ENCODE measurements around the gene DSTYK. TPM values are rescaled to one million over a fixed set of nuclear protein-coding genes. Genes with fewer than 3 reads are reported as not detected.
"Not testable (repeated sequence)": the region's sequence is repeated elsewhere in the genome, so short reads cannot be mapped to it uniquely, and the experiment has no call there.

The DSTYK gene
- total RNA-seq, 1 donor from 2014 or later, result 9.2 TPM

- no peak for TF ChIP-seq CTCF (IDR thresholded peaks at IDR 0.05; ENCODE audit: partially characterized antibody, unreplicated experiment)
- no peak overlapping the region for H3K27ac Mint-ChIP-seq (ENCODE audit: unreplicated experiment)
- H3K4me1 Mint-ChIP-seq (ENCODE audit: low read depth, unreplicated experiment), result peaks cover 31% of the 10 kb centered on the region
- no peaks in the 10 kb centered on the region for H3K27me3 Mint-ChIP-seq (ENCODE audit: unreplicated experiment)
- no peaks in the 10 kb centered on the region for H3K36me3 Mint-ChIP-seq (ENCODE audit: unreplicated experiment)
- no peak for DNase-seq
- H3K4me3 Mint-ChIP-seq (ENCODE audit: unreplicated experiment), result no peak overlapping the region
- peaks cover 4% of the 10 kb centered on the region for H3K9me3 Mint-ChIP-seq (ENCODE audit: unreplicated experiment)
These were observed 25.5 kb upstream of the DSTYK start for GRCh38 chr1:205236951-205237475.

GRCh38 chr1:205236526-205236925 is 25.0 kb upstream of the DSTYK start:
- no peak overlapping the region for H3K27ac Mint-ChIP-seq (ENCODE audit: unreplicated experiment)
- peaks cover 31% of the 10 kb centered on the region for H3K4me1 Mint-ChIP-seq (ENCODE audit: low read depth, unreplicated experiment)
- H3K36me3 Mint-ChIP-seq (ENCODE audit: unreplicated experiment), result no peaks in the 10 kb centered on the region
- H3K4me3 Mint-ChIP-seq (ENCODE audit: unreplicated experiment), result peak overlapping the region; percentile 13
- H3K27me3 Mint-ChIP-seq (ENCODE audit: unreplicated experiment), result no peaks in the 10 kb centered on the region
- no peak for DNase-seq
- peaks cover 4% of the 10 kb centered on the region for H3K9me3 Mint-ChIP-seq (ENCODE audit: unreplicated experiment)
- TF ChIP-seq CTCF (IDR thresholded peaks at IDR 0.05; ENCODE audit: partially characterized antibody, unreplicated experiment), result no peak

- Mint-ChIP-seq H3K27ac (ENCODE audit: unreplicated experiment) (no peak overlapping the region), H3K4me3 (ENCODE audit: unreplicated experiment) (no peak overlapping the region)
These were observed 24.4 kb upstream of the DSTYK start for GRCh38 chr1:205235951-205236350.

GRCh38 chr1:205233986-205234385 is 22.5 kb upstream of the DSTYK start:
- not testable (repeated sequence) for H3K9me3 Mint-ChIP-seq (ENCODE audit: unreplicated experiment); H3K27ac Mint-ChIP-seq (ENCODE audit: unreplicated experiment); H3K4me3 Mint-ChIP-seq (ENCODE audit: unreplicated experiment); H3K27me3 Mint-ChIP-seq (ENCODE audit: unreplicated experiment); H3K36me3 Mint-ChIP-seq (ENCODE audit: unreplicated experiment); DNase-seq
- H3K4me1 Mint-ChIP-seq (ENCODE audit: low read depth, unreplicated experiment), result peaks cover 28% of the 10 kb centered on the region

More at GRCh38 chr1:205235951-205236350, 24.4 kb upstream of the DSTYK start:
- TF ChIP-seq CTCF (IDR thresholded peaks at IDR 0.05; ENCODE audit: partially characterized antibody, unreplicated experiment), result no peak
- no peaks in the 10 kb centered on the region for H3K36me3 Mint-ChIP-seq (ENCODE audit: unreplicated experiment)
- no peak for DNase-seq
- no peaks in the 10 kb centered on the region for H3K27me3 Mint-ChIP-seq (ENCODE audit: unreplicated experiment)
- peaks cover 4% of the 10 kb centered on the region for H3K9me3 Mint-ChIP-seq (ENCODE audit: unreplicated experiment)
- peaks cover 31% of the 10 kb centered on the region for H3K4me1 Mint-ChIP-seq (ENCODE audit: low read depth, unreplicated experiment)

- no peak for TF ChIP-seq CTCF (IDR thresholded peaks at IDR 0.05; ENCODE audit: partially characterized antibody, unreplicated experiment)
- peaks cover 23% of the 10 kb centered on the region for H3K4me1 Mint-ChIP-seq (ENCODE audit: low read depth, unreplicated experiment)
These were observed 21.5 kb upstream of the DSTYK start for GRCh38 chr1:205232945-205233397.

More at GRCh38 chr1:205232945-205233397, 21.5 kb upstream of the DSTYK start:
- Mint-ChIP-seq H3K9me3 (ENCODE audit: unreplicated experiment) (peaks cover 4% of the 10 kb centered on the region), H3K4me3 (ENCODE audit: unreplicated experiment) (no peak overlapping the region), H3K36me3 (ENCODE audit: unreplicated experiment) (no peaks in the 10 kb centered on the region), H3K27ac (ENCODE audit: unreplicated experiment) (no peak overlapping the region), H3K27me3 (ENCODE audit: unreplicated experiment) (peaks cover 3% of the 10 kb centered on the region)
- DNase-seq, result no peak
